Measurements from ENCODE around the gene TCN1.
A peak's percentile ranks its signal among the peaks of the same experiment; 100 is the strongest.
"Not testable (repeated sequence)": the region's sequence is repeated elsewhere in the genome, so short reads cannot be mapped to it uniquely, and the experiment has no call there.

TCN1 gene

DNA sequence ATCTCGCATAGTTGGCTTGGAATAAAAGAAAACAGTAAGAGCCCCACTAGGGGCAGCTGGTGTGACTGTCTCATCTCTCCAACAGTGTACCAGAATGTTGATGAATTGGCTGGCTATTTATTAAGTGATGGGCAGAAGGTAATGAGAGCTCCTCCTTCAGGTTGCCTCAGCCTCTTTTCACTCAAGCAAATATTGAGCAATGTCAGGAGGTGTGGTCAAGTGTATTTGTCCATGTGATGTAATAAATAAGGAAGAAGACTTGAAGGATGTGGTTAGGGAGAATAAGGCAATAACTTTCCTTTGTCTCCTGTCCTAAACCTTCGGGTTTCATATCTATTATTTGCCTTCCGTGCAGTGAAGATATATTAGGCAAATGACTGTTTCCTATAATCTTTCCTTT lies at the start of gene TCN1:
TSS of gene TCN1 (minus strand) at position 91 of the 400 bp plus-strand sequence. CDS start at position 74, 17 bp downstream.
- no peak for DNase-seq

GRCh38 chr11:59903569-59903968 lies 37.3 kb upstream of the TCN1 start:
- not testable (repeated sequence) for DNase-seq

- no peak for DNase-seq
Measured at GRCh38 chr11:59901306-59901705, 35.0 kb upstream of the TCN1 start.

DNA sequence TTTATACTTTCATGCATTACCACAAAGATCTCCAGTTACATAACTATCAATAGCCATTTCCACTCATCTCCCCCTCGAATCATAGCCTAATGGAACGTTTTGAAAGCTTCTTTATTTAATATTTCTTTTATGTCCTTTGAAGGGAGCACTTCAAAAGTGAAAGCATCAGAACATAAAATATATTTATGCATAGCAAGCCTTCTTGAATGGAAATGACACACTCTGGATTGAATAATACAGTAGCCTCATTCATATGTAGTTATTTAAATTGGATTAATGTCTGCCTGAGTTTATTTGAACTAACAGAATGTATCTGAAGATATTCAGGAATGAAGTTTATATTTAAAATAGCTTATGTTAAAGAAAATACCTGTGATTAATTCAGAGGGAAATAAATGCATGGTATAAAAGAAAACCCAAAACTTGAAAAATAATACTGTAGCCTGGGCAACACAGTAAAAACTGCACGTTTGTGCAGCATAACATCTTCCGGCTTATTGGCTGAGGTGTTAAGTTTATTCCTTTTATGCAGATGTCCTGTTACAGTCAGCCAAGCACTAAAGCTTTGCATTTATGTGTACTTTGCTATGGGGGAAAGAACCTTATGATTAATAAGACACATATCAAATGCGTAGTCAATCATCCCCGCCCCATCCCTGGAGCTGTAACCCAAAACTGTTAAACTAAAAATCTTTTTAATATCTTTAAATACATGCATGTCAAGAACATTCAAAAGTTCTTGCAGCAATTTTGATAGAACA lies 34.3 kb upstream of the TCN1 start:
- DNase-seq, result no peak

GRCh38 chr11:59899532-59899931 lies 33.2 kb upstream of the TCN1 start:
- no peak for DNase-seq

DNA sequence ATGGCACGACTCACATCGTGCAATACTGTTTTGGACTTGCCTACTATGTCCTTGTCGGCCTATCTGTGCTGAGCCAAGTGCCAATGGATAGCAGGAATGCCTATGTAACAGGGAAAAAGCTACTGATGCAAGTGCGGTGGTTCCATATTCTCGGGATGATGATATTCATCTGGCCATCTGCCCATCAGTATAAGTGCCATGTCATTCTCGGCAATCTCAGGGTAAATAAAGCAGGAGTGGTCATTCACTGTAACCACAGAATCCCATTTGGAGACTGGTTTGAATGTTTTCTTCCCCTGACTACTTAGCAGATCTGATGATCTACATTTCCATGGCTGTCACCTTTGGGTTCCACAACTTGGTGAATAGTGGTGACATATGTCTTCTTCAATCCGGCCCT lies 32.4 kb upstream of the TCN1 start:
- no peak for DNase-seq

DNA sequence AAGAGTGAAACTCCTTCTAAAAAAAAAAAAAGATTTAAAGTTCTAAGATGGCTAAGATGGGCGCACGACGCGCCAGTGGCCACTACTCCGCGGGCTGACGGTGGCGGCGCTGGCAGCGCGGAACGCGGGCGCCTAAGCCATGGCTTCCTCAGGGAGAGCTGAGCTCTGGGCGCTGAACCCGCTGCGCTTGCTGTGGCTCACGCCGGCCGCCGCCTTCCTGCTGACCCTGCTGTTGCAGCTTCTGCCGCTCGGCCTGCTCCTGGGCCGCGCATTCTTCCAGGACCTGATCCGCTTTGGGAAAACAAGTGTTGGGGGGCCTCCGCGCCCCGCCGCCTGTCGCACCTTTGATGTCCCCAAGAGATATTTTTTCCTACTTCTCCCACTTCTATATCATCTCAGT lies 31.8 kb upstream of the TCN1 start:
- no peak for DNase-seq

DNA sequence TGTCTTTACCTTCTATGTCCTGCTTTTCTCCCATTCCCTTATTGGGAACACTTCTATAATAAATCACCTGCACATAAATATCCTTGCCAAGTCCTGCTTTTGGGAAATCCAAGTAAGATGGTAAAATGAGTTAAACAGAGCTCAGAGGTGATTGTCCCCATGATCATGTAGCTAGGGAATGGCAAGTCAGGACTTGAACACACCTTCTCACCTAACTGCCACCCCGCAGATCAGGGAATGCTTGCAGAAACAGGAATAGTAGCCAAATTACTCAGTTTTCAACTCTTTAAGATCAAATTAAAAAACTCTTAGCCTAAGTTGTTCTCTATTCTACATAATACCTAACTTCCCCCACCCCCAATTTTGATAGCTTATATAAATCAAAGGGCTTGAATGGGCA lies 28.3 kb upstream of the TCN1 start:
- DNase-seq, result no peak

- DNase-seq, result peak; percentile 49
Measured at GRCh38 chr11:59891781-59892181, 25.5 kb upstream of the TCN1 start.

DNA sequence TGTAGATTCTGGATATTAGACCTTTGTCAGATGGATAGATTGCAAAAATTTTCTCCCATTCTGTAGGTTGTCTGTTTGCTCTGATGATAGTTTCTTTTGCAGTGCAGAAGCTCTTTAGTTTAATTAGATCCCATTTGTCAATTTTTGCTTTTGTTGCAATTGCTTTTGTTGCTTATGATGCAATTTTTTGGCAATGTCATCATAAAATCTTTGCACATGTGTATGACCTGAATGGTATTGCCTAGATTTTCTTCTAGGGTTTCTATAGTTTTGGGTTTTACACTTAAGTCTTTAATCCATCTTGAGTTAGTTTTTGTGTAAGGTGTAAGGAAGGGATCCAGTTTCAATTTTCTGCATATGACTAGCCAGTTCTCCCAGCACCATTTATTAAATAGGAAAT lies 20.9 kb upstream of the TCN1 start:
- not testable (repeated sequence) for DNase-seq

DNA sequence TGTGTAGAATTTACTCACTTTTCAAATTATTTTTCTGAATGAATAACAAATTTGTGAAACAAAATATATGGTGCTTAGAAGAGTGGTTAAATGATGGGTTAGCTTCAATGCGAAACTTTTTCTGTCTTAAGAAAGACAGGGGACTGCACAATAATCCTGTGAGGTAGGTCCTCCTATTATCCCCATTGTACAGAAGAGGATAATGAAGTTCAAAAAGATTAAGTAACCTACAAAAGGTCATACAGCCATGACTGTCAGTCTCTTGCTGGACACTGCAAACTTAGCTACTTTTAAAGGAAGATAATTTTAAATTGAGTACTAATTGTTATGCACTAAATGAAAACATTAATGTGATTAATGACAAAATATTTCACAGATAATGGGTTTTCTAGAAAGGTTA lies 17.3 kb upstream of the TCN1 start:
- DNase-seq, result no peak

- DNase-seq, result no peak
Measured at GRCh38 chr11:59879567-59879966, 13.3 kb upstream of the TCN1 start.

GRCh38 chr11:59878575-59878974 lies 12.3 kb upstream of the TCN1 start, which contains the start of gene OOSP3:
Gene OOSP3, plus strand, starts transcription at chr11:59878782. Its CDS starts 27 bp downstream, at chr11:59878809.
- no peak for DNase-seq

DNA sequence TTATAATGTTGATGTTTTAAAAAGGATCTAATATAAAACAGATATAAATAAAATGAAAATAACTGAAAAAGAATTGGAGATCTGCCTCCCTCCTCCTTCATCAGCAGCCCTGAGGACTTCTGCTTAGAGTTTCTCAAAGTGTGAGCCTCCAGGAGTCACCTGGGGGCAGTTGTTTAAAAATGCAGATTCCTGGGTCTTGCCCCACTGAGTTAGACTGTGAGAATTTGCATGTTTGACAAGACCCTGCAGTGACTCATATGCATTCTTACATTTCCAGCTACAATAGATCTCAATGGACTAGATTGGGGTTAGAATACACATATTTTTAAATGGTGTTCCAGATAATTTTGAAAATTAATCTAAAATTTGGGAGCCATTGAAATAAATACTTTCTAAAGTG lies 11.5 kb upstream of the TCN1 start:
- no peak for DNase-seq

DNA sequence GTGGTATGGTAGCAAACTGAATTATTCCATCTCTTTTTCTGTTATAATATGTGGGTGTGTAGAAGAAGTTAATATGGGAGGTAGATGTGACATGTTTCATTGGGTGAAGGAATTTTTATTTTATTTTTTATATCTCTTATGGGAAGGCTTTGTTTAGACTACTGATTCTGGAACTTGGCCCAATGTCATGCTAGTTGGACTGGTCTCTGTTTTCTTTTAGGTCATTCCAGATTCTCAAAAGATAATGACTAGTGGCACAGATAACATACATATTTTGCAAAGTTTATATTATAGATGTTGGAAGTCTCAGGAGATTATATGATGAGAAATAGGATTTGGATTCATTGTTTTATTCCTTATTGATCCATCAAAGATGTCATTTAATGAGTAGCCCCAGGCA lies 11.0 kb upstream of the TCN1 start:
- DNase-seq, result no peak

GRCh38 chr11:59875856-59876519 lies 9.7 kb upstream of the TCN1 start:
- no peak for DNase-seq

DNA sequence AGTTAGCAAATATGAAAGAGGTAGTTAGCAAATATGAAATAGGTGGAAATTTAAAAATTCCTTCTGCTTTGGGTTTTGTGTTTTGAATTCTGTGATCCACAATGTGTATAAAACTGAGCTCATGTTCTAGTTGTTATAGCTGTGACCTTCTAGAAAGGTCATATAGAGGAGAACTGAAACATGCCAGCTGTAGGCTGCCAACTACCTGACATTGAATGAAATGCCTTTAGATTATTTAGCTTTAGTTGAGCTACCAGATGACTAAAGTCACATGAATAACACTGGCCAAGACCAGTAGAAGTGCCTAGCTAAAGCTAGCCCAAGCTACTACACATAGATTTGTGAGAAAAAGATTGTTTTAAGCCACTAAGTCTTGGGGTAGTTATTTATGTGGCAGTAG lies 5.8 kb upstream of the TCN1 start:
- DNase-seq, result no peak

DNA sequence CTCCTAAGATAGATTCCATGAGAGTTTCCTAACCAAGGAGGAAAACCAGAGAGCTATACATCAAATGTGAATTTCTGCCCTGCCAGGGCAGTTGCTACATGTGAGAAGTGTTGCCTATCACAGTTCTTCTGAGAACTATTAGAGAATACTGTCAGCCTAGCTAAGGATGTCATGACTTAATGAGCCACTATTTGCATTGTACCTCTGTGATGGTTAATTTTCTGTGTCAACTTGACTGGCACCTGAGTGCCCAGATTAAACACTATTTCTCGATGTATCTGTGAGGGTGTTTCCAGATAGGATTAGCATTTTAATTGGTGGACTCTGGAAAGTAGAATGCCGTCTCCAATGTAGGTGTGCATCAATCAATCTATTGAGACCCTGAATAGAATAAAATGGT lies 1.7 kb upstream of the TCN1 start:
- no peak for DNase-seq

DNA sequence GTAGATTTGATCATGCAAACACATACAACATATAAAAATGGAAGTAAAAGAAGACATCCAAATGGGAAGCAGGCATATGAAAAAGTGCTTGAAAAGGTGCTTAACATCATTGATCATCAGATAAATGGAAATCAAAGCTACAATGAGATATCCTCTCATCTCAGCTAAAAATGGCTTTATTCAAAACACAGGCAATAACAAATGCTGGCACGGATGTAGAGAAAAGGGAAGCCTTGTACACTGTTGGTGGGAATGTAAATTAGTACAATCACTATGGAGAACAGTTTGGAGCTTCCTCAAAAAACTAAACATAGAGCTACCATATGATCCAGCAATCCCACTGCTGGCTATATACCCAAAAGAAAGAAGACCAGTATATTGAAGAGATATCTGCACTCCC lies 549 bp upstream of the TCN1 start:
- DNase-seq, result no peak

- DNase-seq, result peak; percentile 59
Measured at GRCh38 chr11:59865031-59865430, 1.3 kb downstream of the TCN1 start.

DNA sequence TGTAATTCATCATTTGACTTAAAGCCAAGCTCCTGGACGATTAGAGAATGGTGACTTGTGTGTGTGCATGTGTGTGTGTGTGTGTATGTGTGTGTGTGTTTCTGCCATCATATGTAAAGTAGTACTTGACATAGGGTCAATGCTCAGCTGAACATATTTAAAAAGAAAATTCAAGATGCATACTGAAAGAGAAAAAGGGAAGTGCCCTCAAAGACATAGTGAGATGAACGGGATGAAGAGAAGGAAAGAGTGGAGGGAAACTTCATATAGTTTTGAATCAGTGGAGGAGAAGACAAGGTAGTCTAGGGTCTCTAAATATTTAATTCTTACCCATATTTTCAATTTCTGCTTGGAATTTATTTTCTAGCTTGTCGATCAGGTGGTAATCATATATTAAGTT lies 4.0 kb downstream of the TCN1 start:
- no peak for DNase-seq

DNA sequence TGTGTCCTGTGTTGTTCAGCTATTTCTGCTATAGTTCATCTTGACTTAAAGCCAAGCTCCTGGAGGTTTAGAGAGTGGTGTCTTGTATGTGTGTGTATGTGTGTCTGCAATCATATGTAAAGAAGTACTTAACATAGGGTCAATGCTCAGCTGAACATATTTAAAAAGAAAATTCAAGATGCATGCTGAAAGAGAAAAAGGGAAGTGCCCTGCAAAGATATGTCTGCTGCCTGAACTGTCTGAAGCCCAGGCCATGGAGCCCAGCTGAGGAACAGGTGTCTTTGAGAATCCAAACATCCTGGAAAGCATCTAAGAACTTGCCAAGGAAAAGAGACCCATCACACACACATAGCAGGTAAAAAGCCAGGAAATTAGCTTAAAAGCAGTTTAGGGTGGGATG lies 6.6 kb downstream of the TCN1 start:
- no peak for DNase-seq

- peak; percentile 32 for DNase-seq
Measured at GRCh38 chr11:59857439-59858434, 8.6 kb downstream of the TCN1 start.
